HL-60 (cell line): ENCODE measurements around the gene NNMT.

Experiments
- DNase-seq, 2 experiments: peaks; one replicate each; pipeline ENCODE4 v3.0.0-alpha.2; 2010 to 2020; ENCODE audit warnings: low read depth in 1 of 2, low spot score in 1 of 2
- H3K27ac ChIP-seq: fragments of 250-450 bp; sonication (Bioruptor Pico); replicated peaks from 2 replicates; pipeline ENCODE4 v1.5.1; 2020; ENCODE audit warnings: mild to moderate bottlenecking, moderate library complexity
- H3K27me3 ChIP-seq: fragments of 250-450 bp; sonication (Bioruptor Pico); 2 replicates; pipeline ENCODE4 v1.5.1; 2021; ENCODE audit warnings: mild to moderate bottlenecking, moderate library complexity; ENCODE audit not compliant: insufficient read depth, poor library complexity, severe bottlenecking
- H3K4me3 ChIP-seq: replicated peaks from 2 replicates; pipeline ENCODE4 v1.5.1; 2011; ENCODE audit warnings: mild to moderate bottlenecking, control low read depth, low read length; ENCODE audit not compliant: insufficient read depth
- CTCF ChIP-seq: IDR thresholded peaks from one replicate; pipeline ENCODE4 v1.5.1; 2011; ENCODE audit warnings: low read length, control low read depth, inconsistent platforms; ENCODE audit not compliant: insufficient read depth
- GABPA ChIP-seq: IDR thresholded peaks from 2 replicates; pipeline ENCODE4 v1.6.1; 2012; ENCODE audit warnings: low read depth
- POLR2AphosphoS5 ChIP-seq: IDR thresholded peaks from 2 replicates; pipeline ENCODE4 v1.6.1; 2012; ENCODE audit warnings: low read depth
- REST ChIP-seq: IDR thresholded peaks from 2 replicates; pipeline ENCODE4 v1.6.1; 2012; ENCODE audit warnings: low read depth; ENCODE audit not compliant: insufficient replicate concordance
- SPI1 ChIP-seq: IDR thresholded peaks from 2 replicates; pipeline ENCODE4 v1.6.1; 2012; ENCODE audit warnings: low read depth, mild to moderate bottlenecking, borderline replicate concordance
- long read RNA-seq: library from polyadenylated mRNA; unstranded; transcript quantifications from one replicate; pipeline ENCODE4 v2.0.0, GENCODE V29; 2020

The NNMT gene
- long read RNA-seq = 0 reads

GRCh38 chr11:114295676-114296604 is at the start of gene NNMT:
Gene NNMT (plus strand): TSS chr11:114296399. CDS start chr11:114296557, 158 bp downstream.
- no peak within 1 kb of the TSS for H3K4me3 ChIP-seq
- H3K27me3 ChIP-seq = peaks cover 1% of the 10 kb centered on the region
- H3K27ac ChIP-seq = no peak within 1 kb of the TSS
- no peak for DNase-seq
- TF ChIP-seq CTCF (no peak), REST (no peak), POLR2AphosphoS5 (no peak), SPI1 (no peak), GABPA (no peak)

GRCh38 chr11:114247070-114247789 is 49.0 kb upstream of the NNMT start:
- Histone ChIP-seq H3K4me3 (no peak overlapping the region), H3K27ac (no peak overlapping the region), H3K27me3 (no peaks in the 10 kb centered on the region)
- no peak for DNase-seq
- no peak for TF ChIP-seq GABPA
- no peak for TF ChIP-seq REST
- no peak for TF ChIP-seq CTCF
- TF ChIP-seq POLR2AphosphoS5 = no peak
- no peak for TF ChIP-seq SPI1

- H3K27me3 ChIP-seq = no peaks in the 10 kb centered on the region
- TF ChIP-seq CTCF = no peak
- no peak for TF ChIP-seq POLR2AphosphoS5
- TF ChIP-seq SPI1 = no peak
- TF ChIP-seq GABPA = no peak
- no peak for TF ChIP-seq REST
Measured at GRCh38 chr11:114250180-114250579, 46.0 kb upstream of the NNMT start.

More at GRCh38 chr11:114250180-114250579, 46.0 kb upstream of the NNMT start:
- Histone ChIP-seq H3K4me3 (no peak overlapping the region), H3K27ac (no peak overlapping the region)
- no peak for DNase-seq
